Neural cell (in vitro differentiated cells): ENCODE measurements around the gene BTBD19. TPM values are rescaled to one million over a fixed set of nuclear protein-coding genes. Genes with fewer than 3 reads are reported as not detected.
A peak's percentile ranks its signal among the peaks of the same experiment; 100 is the strongest.

Source experiments
- H2AFZ ChIP-seq: fragments of 200-600, 300-800 bp; sonication (generic), shearing (Covaris generic); 2 replicates; pipeline ENCODE4 v1.6.0; 2014; ENCODE audit warnings: low read depth, mild to moderate bottlenecking, antibody characterized with exemption, low read length, moderate library complexity
- H3F3A ChIP-seq: fragments of 200-600 bp; shearing (Covaris generic); 2 replicates; pipeline ENCODE4 v1.6.1; 2016; ENCODE audit warnings: mild to moderate bottlenecking, moderate library complexity, mixed read lengths, antibody characterized with exemption, low read length; ENCODE audit not compliant: insufficient read depth, poor library complexity, severe bottlenecking
- H3K27ac ChIP-seq: fragments of 200-600, 300-800 bp; sonication (generic), shearing (Covaris generic); 2 replicates; pipeline ENCODE4 v1.5.1; 2014; ENCODE audit warnings: mild to moderate bottlenecking, low read length, moderate library complexity
- H3K27me3 ChIP-seq: fragments of 300-800, 200-600 bp; sonication (generic), shearing (Covaris generic); 2 replicates; pipeline ENCODE4 v1.6.0; 2014; ENCODE audit warnings: mild to moderate bottlenecking, low read depth, low read length, moderate library complexity; ENCODE audit not compliant: insufficient read depth
- H3K36me3 ChIP-seq: fragments of 300-800, 200-600 bp; sonication (generic), shearing (Covaris generic); 2 replicates; pipeline ENCODE4 v1.5.1; 2014; ENCODE audit warnings: mild to moderate bottlenecking, antibody characterized with exemption, low read length, moderate library complexity; ENCODE audit not compliant: insufficient read depth
- H3K4me2 ChIP-seq: fragments of 300-800, 200-600 bp; sonication (generic), shearing (Covaris generic); 2 replicates; pipeline ENCODE4 v1.6.0; 2014; ENCODE audit warnings: mild to moderate bottlenecking, low read length
- H3K4me3 ChIP-seq: fragments of 300-800, 200-600 bp; sonication (generic), shearing (Covaris generic); 2 replicates; pipeline ENCODE4 v1.5.1; 2014; ENCODE audit warnings: mild to moderate bottlenecking, low read length, moderate library complexity
- H3K79me2 ChIP-seq: fragments of 200-600 bp; shearing (Covaris generic); replicated peaks from 2 replicates; pipeline ENCODE4 v1.6.0; 2014; ENCODE audit warnings: mild to moderate bottlenecking, low read length, moderate library complexity; ENCODE audit not compliant: insufficient read depth
- H3K9ac ChIP-seq: fragments of 300-800, 200-600 bp; sonication (generic), shearing (Covaris generic); 2 replicates; pipeline ENCODE4 v1.6.1; 2016; ENCODE audit warnings: mild to moderate bottlenecking, low read length, mixed read lengths
- H3K9me2 ChIP-seq: fragments of 200-600 bp; shearing (Covaris generic); 2 replicates; pipeline ENCODE4 v1.6.1; 2016; ENCODE audit warnings: mild to moderate bottlenecking, low read length, mixed read lengths; ENCODE audit not compliant: insufficient read depth
- H3K9me3 ChIP-seq: fragments of 200-600, 300-800 bp; sonication (generic), shearing (Covaris generic); 2 replicates; pipeline ENCODE4 v1.6.1; 2016; ENCODE audit warnings: mild to moderate bottlenecking, mixed run types, low read length, moderate library complexity, mixed read lengths
- H4K20me1 ChIP-seq: fragments of 200-600 bp; shearing (Covaris generic); 2 replicates; pipeline ENCODE4 v1.6.1; 2016; ENCODE audit warnings: mild to moderate bottlenecking, mixed run types; ENCODE audit not compliant: insufficient read depth
- CTCF ChIP-seq: fragments of 450-650 bp; IDR thresholded peaks from 2 replicates; pipeline ENCODE4 v1.5.1; 2014; ENCODE audit warnings: antibody characterized with exemption, mild to moderate bottlenecking, moderate library complexity; ENCODE audit not compliant: poor library complexity, severe bottlenecking
- EP300 ChIP-seq: fragments of 450-650 bp; conservative IDR thresholded peaks from 2 replicates; pipeline ENCODE4 v1.6.1; 2014; ENCODE audit warnings: antibody characterized with exemption, mild to moderate bottlenecking, moderate library complexity; ENCODE audit not compliant: poor library complexity, severe bottlenecking
- EZH2 ChIP-seq: fragments of 200-600, 300-800 bp; shearing (Covaris generic), sonication (generic); IDR thresholded peaks from 2 replicates; pipeline ENCODE4 v1.6.1; 2014; ENCODE audit warnings: antibody characterized with exemption, low read length, borderline replicate concordance, mild to moderate bottlenecking; ENCODE audit not compliant: insufficient read depth, poor library complexity, severe bottlenecking
- MXI1 ChIP-seq: fragments of 450-650 bp; conservative IDR thresholded peaks from 2 replicates; pipeline ENCODE4 v1.6.1; 2014; ENCODE audit warnings: antibody characterized with exemption, mild to moderate bottlenecking; ENCODE audit not compliant: poor library complexity, severe bottlenecking
- POLR2AphosphoS5 ChIP-seq: IDR thresholded peaks from 2 replicates; pipeline ENCODE4 v1.6.1; 2012
- RAD21 ChIP-seq: fragments of 450-650 bp; conservative IDR thresholded peaks from 2 replicates; pipeline ENCODE4 v1.6.1; 2014; ENCODE audit warnings: antibody characterized with exemption, mild to moderate bottlenecking, moderate library complexity
- REST ChIP-seq: IDR thresholded peaks from 2 replicates; pipeline ENCODE4 v1.6.1; 2012; ENCODE audit warnings: borderline replicate concordance
- SMC3 ChIP-seq: fragments of 450-650 bp; conservative IDR thresholded peaks from 2 replicates; pipeline ENCODE4 v1.6.1; 2014; ENCODE audit warnings: antibody characterized with exemption, mild to moderate bottlenecking, moderate library complexity; ENCODE audit not compliant: poor library complexity
- TAF1 ChIP-seq: IDR thresholded peaks from 2 replicates; pipeline ENCODE4 v1.6.1; 2012; ENCODE audit warnings: low read depth
- polyA plus RNA-seq: library from polyadenylated mRNA; depleted of rRNA; stranded (reverse); fragments of >200 nt; gene quantifications from 2 replicates; pipeline ENCODE4 v1.2.3, GENCODE V29; 2014

BTBD19 gene
- polyA plus RNA-seq, 1 donor from 2014 or later: not detected

- H3K27ac ChIP-seq: no peak overlapping the region
- H3K27me3 ChIP-seq: no peaks in the 10 kb centered on the region
- TF ChIP-seq MXI1 (no peak), EP300 (no peak), EZH2 (no peak), RAD21 (no peak), TAF1 (no peak), SMC3 (no peak), POLR2AphosphoS5 (no peak), CTCF (no peak), REST (no peak)
- H4K20me1 ChIP-seq: no peaks in the 10 kb centered on the region
- no peaks in the 10 kb centered on the region for H3K9me3 ChIP-seq
- H3F3A ChIP-seq: no peaks in the 10 kb centered on the region
- H3K36me3 ChIP-seq: no peaks in the 10 kb centered on the region
- H3K9me2 ChIP-seq: no peaks in the 10 kb centered on the region
- H3K79me2 ChIP-seq: no peaks in the 10 kb centered on the region
- H3K4me2 ChIP-seq: no peak overlapping the region
- no peak overlapping the region for H2AFZ ChIP-seq
- H3K4me3 ChIP-seq: no peak overlapping the region
- no peak overlapping the region for H3K9ac ChIP-seq
These were observed 31.3 kb downstream of the BTBD19 start for GRCh38 chr1:44839576-44839975.

- peak overlapping the region; percentile 94 for H2AFZ ChIP-seq
- H3K27ac ChIP-seq: peak overlapping the region; percentile 53
- H3F3A ChIP-seq: no peaks in the 10 kb centered on the region
- peak overlapping the region; percentile 75 for H3K9ac ChIP-seq
- TF ChIP-seq TAF1 (no peak), POLR2AphosphoS5 (no peak), EP300 (no peak), EZH2 (no peak), CTCF (no peak), RAD21 (no peak), MXI1 (no peak), REST (no peak), SMC3 (no peak)
- H3K9me2 ChIP-seq: no peaks in the 10 kb centered on the region
- H4K20me1 ChIP-seq: no peaks in the 10 kb centered on the region
- H3K4me3 ChIP-seq: peak overlapping the region; percentile 88
- H3K4me2 ChIP-seq: peak overlapping the region; percentile 94
- H3K36me3 ChIP-seq: no peaks in the 10 kb centered on the region
- no peaks in the 10 kb centered on the region for H3K9me3 ChIP-seq
- H3K79me2 ChIP-seq: no peaks in the 10 kb centered on the region
- no peaks in the 10 kb centered on the region for H3K27me3 ChIP-seq
These were observed 34.2 kb downstream of the BTBD19 start for GRCh38 chr1:44842486-44842861.
